A549 (cell line): Measurements from ENCODE around the gene DCAF11.

Source experiments
- CBX2 ChIP-seq: fragments of 200-600 bp; sonication (generic); IDR thresholded peaks from 2 replicates; pipeline ENCODE4 v1.6.1; 2016; ENCODE audit warnings: low read depth, mild to moderate bottlenecking, borderline replicate concordance
- CTCF ChIP-seq: fragments of >200 bp; sonication (Bioruptor Twin); formaldehyde crosslinking; IDR thresholded peaks from 3 replicates; pipeline ENCODE4 v1.5.1; 2016
- NPAS2 ChIP-seq: fragments of 250-450 bp; sonication (Bioruptor Pico); IDR thresholded peaks from 2 replicates; pipeline ENCODE4 v1.8.0; 2022; ENCODE audit warnings: mild to moderate bottlenecking, moderate library complexity, borderline replicate concordance

GRCh38 chr14:24160850-24161804 is 46.5 kb downstream of the DCAF11 start, which contains the start of gene IRF9:
- TF ChIP-seq CTCF (peak; percentile 92), NPAS2 (no peak), CBX2 (no peak)
